GM12875 (cell line): ENCODE data around the gene SEC14L2.

Experiments used
- H3K4me3 ChIP-seq: one replicate; pipeline ENCODE4 v1.5.1; 2011; ENCODE audit warnings: low read depth, low read length, control low read depth
- TF ChIP-seq, protein P1 (sequence below): IDR thresholded peaks from 2 replicates; pipeline ENCODE4 v1.5.1; 2011; ENCODE audit warnings: low read depth, mild to moderate bottlenecking, control low read depth, inconsistent platforms, low read length, moderate library complexity, borderline replicate concordance; ENCODE audit not compliant: insufficient read depth

SEC14L2 gene

DNA sequence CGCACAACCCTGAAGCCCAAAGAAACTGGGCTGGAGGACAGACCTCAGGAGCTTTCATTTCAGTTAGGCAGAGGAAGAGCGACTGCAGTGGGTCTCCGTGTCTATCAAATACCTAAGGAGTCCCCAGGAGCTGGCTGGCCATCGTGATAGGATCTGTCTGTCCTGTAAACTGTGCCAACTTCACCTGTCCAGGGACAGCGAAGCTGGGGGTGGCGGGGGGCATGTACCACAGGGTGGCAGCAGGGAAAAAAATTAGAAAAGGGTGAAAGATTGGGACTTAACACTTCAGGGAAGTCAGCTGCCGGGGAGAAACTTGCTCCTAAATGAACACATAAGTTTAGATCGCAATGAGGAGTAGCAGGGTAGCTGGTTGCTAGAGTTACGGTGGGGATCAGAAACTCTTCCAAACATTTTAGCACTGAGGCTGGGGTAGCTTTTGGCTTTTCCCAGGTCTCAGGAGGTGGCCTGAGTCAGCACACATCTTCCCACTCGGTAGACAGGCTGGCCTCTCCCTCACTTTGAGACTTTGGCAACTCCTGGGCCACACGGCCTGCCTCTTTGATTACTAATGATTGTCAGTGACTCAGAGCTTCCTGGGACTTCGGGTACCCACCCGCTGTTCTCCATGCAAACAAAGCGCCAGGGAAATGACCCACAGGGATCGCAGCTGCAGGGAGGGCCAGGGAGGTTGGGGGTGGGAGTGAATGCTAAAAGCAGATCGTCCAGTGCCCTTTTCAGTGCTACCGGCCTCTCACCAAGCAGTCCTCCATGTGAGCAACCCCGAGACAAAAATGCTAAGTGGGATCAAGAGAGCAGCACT is 25.9 kb downstream of the SEC14L2 start:
- TF ChIP-seq, protein P1, sequence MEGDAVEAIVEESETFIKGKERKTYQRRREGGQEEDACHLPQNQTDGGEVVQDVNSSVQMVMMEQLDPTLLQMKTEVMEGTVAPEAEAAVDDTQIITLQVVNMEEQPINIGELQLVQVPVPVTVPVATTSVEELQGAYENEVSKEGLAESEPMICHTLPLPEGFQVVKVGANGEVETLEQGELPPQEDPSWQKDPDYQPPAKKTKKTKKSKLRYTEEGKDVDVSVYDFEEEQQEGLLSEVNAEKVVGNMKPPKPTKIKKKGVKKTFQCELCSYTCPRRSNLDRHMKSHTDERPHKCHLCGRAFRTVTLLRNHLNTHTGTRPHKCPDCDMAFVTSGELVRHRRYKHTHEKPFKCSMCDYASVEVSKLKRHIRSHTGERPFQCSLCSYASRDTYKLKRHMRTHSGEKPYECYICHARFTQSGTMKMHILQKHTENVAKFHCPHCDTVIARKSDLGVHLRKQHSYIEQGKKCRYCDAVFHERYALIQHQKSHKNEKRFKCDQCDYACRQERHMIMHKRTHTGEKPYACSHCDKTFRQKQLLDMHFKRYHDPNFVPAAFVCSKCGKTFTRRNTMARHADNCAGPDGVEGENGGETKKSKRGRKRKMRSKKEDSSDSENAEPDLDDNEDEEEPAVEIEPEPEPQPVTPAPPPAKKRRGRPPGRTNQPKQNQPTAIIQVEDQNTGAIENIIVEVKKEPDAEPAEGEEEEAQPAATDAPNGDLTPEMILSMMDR, result no peak
- peak overlapping the region; percentile 75 for H3K4me3 ChIP-seq

DNA sequence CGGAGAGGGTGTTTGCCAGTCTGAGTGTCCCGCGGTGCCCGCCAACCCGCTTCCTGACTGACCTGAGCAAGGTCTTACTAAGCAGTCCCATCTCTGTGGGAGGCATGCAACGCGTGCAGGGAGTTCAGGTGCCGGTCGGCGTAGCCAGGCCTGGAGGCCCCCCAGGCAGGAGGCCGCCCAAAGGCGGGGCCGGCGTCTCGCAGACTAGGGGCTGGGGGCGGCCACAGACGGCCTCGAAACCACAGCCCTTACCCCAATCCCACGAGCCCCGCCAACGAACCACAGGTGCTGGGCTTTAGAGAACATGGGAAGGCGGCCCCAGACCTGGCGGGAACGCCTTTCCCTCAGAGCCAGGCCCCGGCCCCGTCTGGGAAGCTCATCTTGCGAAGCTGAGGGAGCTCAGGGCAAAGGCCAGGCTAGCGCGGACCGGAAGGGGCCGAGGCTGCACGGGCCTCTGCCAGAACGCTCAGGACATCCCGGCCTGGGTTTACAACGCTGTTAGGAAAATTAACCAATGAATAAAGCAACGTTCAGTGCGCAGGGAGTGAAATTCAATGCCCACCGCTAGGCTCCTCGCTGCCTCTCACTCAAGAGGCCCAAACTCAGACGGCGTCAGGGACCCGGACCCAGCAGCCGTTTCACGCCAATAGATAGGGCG is 26.6 kb downstream of the SEC14L2 start:
- peak overlapping the region; percentile 75 for H3K4me3 ChIP-seq
- TF ChIP-seq, protein P1, result no peak

- TF ChIP-seq, protein P1, result no peak
- H3K4me3 ChIP-seq, result peak overlapping the region; percentile 75
Observed at GRCh38 chr22:30423959-30424533, 27.2 kb downstream of the SEC14L2 start.

DNA sequence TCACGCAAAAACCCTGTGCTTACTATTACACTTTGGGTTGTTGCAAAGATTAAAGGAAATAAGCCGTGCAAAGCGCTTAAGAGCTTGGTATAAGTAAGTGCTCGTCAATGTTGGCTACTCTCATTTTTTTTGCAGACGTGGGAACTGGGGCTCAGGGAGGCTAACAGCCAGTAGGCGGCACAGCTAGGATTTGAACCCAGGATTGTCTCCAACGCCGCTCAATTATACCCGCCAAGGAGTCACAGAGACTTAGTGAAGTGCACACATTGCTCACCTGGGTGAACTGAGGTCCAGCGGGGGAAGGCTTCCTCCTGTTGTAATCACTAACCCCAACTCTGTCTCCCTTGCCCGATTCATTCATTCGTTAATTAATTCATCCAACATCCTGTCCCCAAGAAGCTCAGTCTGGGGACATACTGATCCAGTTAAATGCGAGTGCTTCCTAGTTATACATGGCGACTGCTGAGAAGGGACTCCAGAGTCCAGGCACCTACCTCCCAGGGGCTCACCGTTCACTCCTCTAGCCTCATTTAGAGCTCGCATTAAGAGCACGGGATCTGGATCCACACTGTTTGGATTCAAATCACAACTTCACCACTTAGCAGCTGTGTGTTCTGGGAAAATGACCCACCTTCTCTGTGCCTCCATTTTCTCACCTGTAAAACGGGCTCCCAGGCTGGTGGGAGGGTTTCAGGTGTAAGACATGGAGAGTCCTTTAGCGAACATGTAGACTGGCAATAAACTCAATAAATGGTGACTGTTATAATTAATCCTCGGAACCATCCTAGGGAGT is 27.9 kb downstream of the SEC14L2 start:
- TF ChIP-seq, protein P1, result 0 out of 2 replicates have a peak, but pooled peaks have one; percentile 6
- peak overlapping the region; percentile 58 for H3K4me3 ChIP-seq

- TF ChIP-seq, protein P1, result no peak
- peak overlapping the region; percentile 58 for H3K4me3 ChIP-seq
Observed at GRCh38 chr22:30425327-30425615, 28.5 kb downstream of the SEC14L2 start.

DNA sequence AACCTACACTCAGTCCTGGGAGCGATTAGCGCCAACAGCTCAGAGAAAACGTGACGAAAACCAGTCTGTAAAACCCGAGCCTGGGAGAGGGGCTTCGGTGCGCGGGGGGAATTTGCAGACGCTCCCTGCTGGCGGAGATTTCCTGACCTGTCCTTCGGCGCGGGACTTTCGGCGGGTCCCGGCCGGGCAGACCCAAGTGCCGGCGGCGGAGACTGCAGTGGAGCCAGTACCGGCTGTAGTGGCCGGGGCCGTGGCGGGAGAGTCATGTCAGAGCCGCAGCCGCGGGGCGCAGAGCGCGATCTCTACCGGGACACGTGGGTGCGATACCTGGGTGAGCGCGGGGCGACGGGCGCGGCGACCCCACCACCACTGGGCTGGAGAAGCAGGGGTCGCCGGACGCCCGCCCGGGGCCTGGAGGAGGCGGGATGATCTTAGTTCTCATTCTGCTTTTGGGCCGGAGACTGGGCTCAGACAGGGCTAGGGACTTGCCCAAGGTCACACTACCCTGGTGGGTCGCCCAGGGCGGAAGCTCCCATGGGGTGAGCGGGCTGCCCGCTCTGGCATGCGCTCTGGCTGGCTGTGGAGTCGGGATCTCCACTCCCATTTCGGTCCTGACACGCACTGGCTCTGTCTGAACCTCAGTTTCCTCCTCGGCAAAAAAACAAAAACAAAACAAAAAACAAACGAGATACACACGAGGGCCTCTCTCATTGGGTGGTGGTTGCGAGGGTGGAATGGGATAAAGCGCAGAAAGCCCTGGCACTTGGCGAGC is 29.0 kb downstream of the SEC14L2 start, which contains the start of gene MTFP1:
TSS of gene MTFP1 (plus strand) at position 153 of the 772 bp plus-strand sequence. CDS start at position 265, 112 bp downstream.
- H3K4me3 ChIP-seq, result peak within 1 kb of the TSS; percentile 58
- TF ChIP-seq, protein P1, result no peak
